ENCODE results near the gene METTL9. TPM values are rescaled to one million over a fixed set of nuclear protein-coding genes. Genes with fewer than 3 reads are reported as not detected.

The METTL9 gene
- total and polyA plus RNA-seq, 9 of the 15 experiments (the other 6 are each of a cell fraction or from before 2014, with no cell fraction given), result 12.2 to 107 (median 79.1) TPM

GRCh38 chr16:21611556-21612384 is 12.4 kb downstream of the METTL9 start (continued):
- no peak for TF ChIP-seq DIDO1 (tag; IDR thresholded peaks at IDR 0.05; ENCODE audit: low read depth)
- no peak for TF ChIP-seq RUNX1 (IDR thresholded peaks at IDR 0.05; ENCODE audit: low read depth)
- TF ChIP-seq MED1 (CRISPR knock-in tag; IDR thresholded peaks at IDR 0.05; ENCODE audit: borderline replicate concordance), result no peak
- no peak for TF ChIP-seq CHD4 (IDR thresholded peaks at IDR 0.05; ENCODE audit: insufficient read depth, insufficient replicate concordance, low read depth, low read length, poor library complexity, severe bottlenecking)
- TF ChIP-seq PATZ1 (CRISPR knock-in tag; IDR thresholded peaks at IDR 0.05; ENCODE audit: borderline replicate concordance), result no peak
- TF ChIP-seq ZNF644 (tag; IDR thresholded peaks at IDR 0.05; ENCODE audit: low read depth), result no peak
- TF ChIP-seq PHB2 (IDR thresholded peaks at IDR 0.05; ENCODE audit: low read depth), result no peak
- TF ChIP-seq NFYB (IDR thresholded peaks at IDR 0.05; ENCODE audit: extremely low read depth, insufficient read length), result no peak
- TF ChIP-seq TAF7 (tag; IDR thresholded peaks at IDR 0.05), result no peak
- no peak for TF ChIP-seq PHF21A (IDR thresholded peaks at IDR 0.05; ENCODE audit: borderline replicate concordance, low read depth)
- TF ChIP-seq SRSF9 (IDR thresholded peaks at IDR 0.05; ENCODE audit: borderline replicate concordance, low read depth, low read length), result no peak
- TF ChIP-seq SMAD4 (CRISPR knock-in tag; conservative IDR thresholded peaks at IDR 0.05), result peak; percentile 88
- no peak for TF ChIP-seq ERF (CRISPR knock-in tag; IDR thresholded peaks at IDR 0.05)
- TF ChIP-seq ZNF830 (CRISPR knock-in tag; IDR thresholded peaks at IDR 0.05), result no peak
- no peak for TF ChIP-seq ZNF121 (CRISPR knock-in tag; conservative IDR thresholded peaks at IDR 0.05)
- peak; percentile 54; the same call in 1 of the 2 replicates for TF ChIP-seq L3MBTL2 (IDR thresholded peaks at IDR 0.05)
- TF ChIP-seq BCL6 (CRISPR knock-in tag; IDR thresholded peaks at IDR 0.05), result no peak
- TF ChIP-seq U2AF1 (optimal IDR thresholded peaks at IDR 0.05; ENCODE audit: low read depth, low read length), result no peak
- no peak for TF ChIP-seq ZBTB34 (CRISPR knock-in tag; IDR thresholded peaks at IDR 0.05)
- no peak for TF ChIP-seq HIVEP1 (CRISPR knock-in tag; IDR thresholded peaks at IDR 0.05)
- no peak for TF ChIP-seq ZBTB5 (IDR thresholded peaks at IDR 0.05)
- no peak for TF ChIP-seq MIER1 (IDR thresholded peaks at IDR 0.05; ENCODE audit: low read depth)
- no peak for TF ChIP-seq TSC22D4 (tag; IDR thresholded peaks at IDR 0.05)
- no peak for TF ChIP-seq ZNF668 (CRISPR knock-in tag; IDR thresholded peaks at IDR 0.05)
- TF ChIP-seq EGR1 (conservative IDR thresholded peaks at IDR 0.05), result no peak

All from K562 (cell line).